HuH-7.5 (cell line): ENCODE measurements around the gene CD99L2.

Source experiments
- DNase-seq: peaks from one replicate; pipeline ENCODE4 v3.0.0; 2011; ENCODE audit warnings: low spot score

CD99L2 gene, protein sequence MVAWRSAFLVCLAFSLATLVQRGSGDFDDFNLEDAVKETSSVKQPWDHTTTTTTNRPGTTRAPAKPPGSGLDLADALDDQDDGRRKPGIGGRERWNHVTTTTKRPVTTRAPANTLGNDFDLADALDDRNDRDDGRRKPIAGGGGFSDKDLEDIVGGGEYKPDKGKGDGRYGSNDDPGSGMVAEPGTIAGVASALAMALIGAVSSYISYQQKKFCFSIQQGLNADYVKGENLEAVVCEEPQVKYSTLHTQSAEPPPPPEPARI

DNA sequence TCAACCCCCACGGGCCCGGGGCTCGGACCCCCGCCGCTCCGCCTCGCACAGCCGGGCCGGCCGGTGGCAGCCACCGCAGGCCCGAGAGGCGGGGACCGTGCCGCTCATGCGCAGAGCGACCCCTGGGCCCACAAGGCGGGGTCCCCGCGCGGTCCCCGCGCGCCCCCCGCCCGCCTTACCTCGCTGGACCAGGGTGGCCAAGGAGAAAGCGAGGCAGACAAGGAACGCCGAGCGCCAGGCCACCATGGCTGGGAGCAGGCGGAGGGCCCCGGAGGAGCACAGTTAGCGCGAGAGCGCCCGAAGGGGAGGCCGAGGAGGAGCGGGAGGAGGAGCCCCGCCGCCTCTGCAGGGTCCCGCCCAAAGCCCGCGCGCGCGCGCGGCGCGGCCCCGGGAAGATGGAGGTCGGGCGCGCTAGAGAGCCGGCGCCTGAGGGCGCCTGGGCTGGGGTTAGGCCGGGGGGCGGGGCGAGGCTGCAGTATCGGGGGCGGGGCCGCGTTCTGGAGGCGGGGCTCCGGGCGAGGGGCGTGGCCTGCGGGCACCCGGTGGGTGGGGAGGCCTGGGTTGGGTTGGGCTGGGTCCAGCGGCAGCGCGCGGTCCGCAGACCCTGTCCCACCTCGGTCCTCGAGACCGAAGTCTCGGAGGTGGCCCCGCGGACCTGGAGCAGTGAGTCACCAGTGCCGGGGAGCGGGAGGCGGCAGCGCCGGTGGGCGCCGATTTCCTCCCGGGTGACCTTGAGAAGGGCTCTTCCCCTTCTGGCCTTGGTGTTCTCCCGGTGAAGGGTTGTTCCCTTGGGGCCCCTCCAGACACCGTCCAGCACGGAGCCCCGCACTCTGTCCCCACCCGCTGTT lies at the start of gene CD99L2:
TSS of gene CD99L2 (minus strand) at position 326 of the 848 bp plus-strand sequence. CDS start at position 246, 80 bp downstream.
- peak; percentile 66 for DNase-seq

DNA sequence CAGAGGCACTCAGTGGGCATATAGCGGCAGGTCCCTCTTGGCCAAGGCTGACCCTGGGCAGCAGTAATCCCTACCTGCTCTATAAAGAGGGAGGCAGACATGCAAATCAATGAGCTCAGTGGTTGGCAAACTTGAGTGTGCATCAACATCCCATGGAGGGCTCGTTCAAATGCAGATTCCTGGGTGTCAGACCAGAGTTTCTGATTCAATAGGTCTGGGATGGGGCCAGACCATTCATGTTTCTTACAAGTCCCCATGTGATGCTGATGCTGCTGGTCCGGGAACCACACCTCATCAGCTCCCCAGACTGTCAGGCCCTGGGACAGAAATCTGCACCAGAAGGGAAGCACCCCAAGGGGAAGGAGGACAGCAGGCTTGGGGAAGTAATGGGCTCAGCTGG lies 45.8 kb upstream of the CD99L2 start:
- no peak for DNase-seq

DNA sequence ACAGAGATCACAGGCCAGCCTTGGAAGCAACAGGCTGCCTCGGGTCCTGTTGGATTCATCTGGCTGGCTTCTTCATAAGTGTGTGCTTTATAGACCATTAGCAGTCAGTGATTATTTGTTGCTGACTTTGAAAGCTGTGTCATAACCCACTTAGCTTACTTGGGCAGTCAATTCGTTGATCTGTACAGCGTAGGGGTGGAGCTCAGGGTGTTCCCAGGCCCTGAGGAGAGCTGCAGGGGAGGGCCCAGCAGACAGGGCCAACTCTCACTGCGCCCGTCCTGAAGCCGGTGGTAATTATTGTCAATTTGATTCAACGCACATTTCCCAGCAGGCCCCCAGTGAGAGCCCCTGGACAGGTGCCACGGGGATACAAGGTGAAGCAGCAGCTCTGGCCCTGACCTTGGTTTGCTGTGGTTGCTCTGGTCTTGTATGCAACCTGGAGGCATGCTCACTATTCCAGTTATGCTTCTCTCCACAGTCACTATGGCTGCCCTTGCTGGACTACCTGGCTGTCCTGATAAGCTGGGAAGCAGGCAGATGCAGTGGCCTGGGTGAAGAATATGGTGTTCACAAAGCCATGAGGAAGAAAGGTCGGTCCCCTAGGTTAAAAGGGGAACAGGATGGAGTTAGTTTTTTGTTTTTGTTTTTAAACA lies 44.6 kb upstream of the CD99L2 start:
- no peak for DNase-seq

DNA sequence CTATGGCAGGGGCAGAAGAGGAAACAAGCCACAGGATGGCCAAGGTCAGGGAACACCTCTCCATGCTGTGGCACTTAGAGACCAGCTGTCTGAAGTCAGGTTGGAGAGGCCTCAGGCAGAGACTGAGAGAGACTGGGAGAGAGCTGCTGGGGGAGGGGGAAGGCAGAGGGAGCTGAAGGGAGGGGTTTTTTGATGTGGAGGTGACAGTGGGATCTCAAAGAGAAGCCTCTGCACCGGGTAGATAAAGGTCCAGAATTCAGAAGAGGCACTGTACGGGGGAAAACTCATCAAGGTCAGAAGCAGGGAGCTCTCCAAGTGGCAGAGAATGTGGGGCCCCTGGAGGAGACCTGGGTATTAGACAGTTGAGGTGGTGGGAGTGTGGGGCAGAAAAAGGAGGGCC lies 43.1 kb upstream of the CD99L2 start:
- no peak for DNase-seq

DNA sequence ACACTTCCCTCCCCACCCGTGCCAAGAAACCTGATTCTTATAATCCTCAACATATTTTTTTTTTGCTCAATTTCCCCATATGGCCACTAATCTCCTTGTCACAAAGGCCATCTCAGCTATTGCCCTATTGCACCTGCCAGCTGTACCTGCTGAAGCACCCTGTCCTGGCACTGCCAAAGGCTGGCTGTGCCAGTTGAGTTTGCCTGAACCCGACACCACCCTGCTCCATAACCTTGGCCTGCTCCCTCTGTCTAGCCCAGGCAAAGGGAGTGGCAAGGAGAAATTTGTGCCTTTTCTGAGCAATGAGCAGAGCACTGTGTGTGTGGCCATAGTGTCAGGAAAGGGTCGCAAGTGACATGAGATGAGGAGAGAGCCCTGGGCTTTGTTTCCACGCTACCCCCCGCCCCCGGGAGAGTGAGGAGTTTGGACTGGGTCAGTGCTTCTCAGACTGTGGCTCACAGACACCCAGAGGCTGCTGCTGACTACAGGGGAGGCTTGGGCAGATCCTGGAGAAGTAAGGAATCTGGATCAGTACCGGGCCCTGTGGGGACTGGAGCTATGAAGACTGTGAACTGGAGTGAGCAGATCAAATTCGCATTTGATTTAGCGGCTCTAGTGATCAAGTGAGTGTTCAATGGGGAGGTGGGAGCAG lies 42.5 kb upstream of the CD99L2 start:
- no peak for DNase-seq

DNA sequence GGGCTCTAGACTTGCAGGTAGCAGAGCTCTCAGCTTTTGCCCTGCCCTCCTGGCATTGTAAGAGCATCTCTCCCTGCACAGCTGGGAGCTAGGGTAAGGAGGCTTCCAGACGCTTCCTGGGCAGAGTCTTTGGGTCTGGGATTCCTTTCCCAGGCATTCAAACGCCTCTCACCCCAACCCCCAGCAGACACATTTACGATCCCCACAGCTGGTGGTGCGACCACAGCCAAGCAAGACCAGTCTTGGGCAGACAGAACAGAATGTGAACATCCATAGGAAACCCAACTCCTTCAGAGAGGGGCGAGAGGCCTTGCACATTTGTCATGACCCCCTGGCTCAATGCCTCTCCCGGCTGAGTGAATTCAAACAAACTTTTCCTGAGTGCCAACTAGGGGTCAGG lies 38.1 kb upstream of the CD99L2 start:
- no peak for DNase-seq

DNA sequence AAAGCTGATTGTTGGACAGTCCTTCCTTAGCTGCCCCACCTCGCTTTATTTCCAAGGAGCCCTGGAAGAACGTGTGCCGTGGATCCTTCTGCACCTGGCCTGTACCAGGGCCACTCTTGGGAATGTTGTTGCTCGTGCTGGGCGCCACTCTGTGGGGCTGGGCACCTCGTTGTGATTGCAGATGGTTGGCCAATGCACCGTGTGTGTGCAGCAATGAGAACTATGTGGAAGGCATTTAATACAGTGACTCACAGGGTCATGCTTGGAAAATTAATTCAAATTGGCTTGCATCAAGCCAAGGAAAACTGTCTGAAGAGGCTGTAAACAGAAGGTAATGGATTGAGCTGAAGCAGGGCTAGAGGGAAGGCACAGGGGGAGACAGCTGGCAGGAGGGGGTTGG lies 37.0 kb upstream of the CD99L2 start:
- DNase-seq, result no peak

DNA sequence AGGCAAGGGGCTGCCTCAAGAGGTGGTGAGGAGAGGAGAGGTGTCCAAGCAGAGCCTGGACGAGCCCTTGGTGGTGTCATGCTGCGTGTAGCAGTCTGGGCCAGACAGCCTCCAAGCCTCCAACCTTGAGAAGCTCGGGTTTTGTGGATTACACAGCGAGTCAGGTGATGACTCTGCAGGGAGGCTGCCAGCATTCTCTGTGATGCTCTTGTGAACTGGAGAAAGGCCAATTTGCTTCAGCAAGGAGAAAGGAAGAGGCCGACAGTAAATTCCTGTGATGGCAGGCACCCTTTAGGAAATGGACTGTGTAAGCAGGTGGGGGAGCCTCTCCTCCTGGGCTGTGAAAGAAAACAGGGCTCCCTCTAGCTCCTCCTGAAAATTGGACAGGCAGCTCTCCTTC lies 36.0 kb upstream of the CD99L2 start:
- no peak for DNase-seq

DNA sequence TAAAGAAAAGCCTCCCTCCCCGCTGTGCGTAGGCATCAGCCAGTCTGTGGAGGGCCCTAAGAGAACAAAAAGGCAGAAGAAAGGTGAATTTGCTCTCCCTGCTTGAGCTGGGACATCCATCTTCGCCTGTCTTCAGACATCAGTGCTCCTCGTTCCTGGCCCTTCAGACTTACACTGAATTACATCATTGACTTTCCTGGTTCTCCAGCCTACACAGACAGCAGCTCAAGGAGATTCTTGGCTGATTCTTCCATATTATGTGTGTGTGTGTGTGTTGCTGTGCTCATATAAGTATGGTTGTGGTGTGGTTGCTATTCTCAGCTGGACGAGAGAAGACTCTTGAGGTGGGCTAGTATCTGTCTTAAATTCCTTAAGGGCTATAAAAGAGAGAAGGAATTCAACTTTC lies 35.5 kb upstream of the CD99L2 start:
- no peak for DNase-seq

DNA sequence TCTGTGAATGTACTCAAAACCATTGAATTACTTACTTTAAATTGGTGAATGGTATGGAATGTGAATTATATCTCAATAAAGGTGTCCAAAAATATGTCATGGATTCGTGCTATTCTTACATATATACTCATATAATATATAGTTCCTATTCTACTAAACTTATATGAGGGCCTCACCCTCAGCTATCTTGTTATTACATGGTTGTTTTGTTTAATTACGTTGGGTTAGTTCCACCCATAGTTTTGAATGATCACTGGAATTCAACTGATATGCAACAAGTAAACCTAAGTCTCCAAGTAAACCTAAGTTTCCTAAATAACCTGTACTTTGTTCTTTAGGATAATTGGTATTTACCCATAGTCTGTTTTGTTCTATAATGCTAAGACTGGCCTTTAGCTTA lies 30.6 kb upstream of the CD99L2 start:
- DNase-seq, result no peak

DNA sequence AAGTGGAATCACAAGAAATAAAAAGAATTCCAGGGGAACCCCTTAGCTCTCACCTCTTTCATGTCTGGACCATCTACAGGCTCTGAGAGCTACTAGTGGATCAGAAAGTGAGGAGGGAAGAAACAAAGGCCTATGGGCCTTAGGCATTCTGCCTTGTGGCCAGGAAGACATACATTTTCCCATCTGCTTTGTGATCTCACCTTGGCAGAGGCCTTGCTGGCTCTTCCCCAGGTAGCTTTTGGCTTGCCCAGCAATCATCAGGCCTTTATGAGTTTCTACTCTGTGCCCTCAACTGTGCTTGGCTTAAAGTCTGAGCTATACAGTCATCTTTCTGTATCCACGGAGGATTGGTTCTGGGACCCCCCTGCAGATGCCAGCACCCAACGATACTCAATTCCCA lies 28.3 kb upstream of the CD99L2 start:
- no peak for DNase-seq

DNA sequence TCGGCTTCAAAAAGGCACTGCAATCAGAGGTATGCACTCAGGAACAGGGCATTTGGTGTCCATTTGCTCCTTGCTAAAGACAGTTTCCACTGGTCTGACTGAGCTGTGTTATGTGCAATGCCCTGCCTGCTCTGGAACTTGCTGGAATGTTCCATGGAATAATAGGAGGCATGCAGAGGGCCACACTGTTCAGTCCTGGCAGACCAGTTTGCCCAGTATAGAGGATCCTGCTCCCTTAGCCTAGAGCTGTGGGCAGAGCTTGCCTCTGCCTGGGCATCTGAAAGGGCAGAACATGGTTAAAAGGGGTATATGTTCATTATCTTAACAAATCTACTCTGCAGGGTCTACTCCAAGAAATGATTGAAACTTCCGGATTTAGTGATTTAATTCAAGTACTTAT lies 27.8 kb upstream of the CD99L2 start:
- no peak for DNase-seq

DNA sequence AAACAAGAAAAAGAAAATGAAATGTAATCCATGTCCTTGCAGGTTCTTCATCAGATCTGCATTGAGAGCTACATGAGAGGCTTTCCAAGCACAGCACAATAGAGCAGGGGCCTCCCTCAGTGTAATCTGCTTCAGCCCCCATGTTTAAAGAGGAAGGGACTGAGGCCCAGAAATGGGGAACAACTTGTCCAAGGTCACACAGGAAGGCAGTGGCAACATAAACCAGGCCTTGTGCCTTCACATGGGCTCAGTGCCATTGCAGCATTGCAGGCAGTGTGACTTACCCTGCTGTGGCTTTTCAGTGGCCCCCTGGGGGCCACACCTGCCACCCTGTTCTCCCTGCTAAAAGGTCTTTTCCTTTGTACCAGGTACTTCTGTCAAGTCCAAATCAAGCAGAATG lies 20.9 kb upstream of the CD99L2 start:
- DNase-seq, result no peak

DNA sequence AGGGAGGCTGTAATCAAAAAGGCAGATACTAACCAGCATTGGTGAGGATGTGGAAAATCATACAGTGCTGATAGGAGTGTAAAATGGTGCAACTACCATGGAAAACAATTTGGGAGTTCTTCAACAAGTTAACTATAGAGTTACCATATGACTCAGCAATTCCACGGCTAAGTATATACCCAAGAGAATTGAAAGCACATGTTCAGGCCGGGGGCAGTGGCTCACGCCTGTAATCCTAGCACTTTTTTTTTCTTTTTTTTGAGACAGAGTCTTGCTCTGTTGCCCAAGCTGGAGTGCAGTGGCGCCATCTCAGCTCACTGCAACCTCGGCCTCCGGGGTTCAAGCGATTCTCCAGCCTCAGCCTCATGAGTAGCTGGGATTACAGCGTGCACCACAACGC lies 15.0 kb upstream of the CD99L2 start:
- DNase-seq, result no peak

DNA sequence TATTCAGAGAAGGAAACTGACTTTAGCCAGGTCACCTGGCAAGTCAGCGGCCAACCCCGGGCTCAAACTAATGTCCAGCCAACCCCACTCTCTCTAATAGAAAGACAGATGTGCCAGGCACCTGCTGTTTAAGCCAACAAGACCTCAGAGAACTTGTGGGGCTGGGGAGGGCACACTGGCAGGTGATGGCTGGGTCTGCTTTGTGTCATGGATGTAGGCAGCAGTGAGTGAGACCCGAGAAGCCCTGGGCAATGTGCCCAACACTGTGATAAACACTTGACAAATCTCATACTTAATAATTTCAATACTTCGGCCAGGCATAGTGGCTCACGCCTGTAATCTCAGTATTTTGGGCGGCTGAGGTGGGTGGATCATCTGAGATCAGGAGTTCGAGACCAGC lies 9.0 kb upstream of the CD99L2 start:
- DNase-seq, result no peak

DNA sequence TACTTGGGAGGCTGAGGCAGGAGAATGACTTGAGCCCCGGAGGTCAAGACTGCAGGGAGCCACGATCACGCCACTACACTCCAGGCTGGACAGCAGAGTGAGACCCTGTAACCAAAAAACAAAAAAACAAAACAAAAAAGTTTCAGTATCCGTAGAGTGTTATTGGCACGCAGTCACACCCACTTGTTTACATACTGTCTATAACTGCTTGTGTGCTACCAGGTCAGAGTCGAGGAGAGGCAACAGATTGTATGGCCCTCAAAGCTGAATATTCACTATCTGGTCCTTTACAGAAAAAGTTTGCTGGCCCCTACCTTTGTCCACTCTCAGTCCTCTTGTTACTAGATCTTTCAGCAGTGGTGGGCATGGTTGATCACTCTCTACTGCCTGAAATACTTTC lies 8.2 kb upstream of the CD99L2 start:
- DNase-seq, result no peak

DNA sequence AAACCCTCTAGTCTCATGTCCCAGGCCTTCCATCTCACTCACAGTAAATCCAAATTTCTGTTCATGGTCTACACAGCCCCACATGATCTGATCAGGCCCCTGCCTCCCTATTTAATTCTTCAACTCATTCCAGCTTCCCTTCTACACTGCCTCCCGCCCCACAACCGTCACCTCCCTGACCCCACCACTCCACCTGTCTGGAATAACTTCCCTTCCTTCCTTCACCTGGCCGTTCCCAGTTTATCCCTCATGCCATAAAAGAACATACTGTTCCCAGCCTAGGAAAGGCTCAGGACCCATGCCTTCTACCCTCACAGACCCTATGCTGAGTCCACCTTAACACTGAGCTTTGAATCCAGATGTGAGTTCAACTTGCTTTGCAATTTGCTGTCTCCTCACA lies 6.8 kb upstream of the CD99L2 start:
- DNase-seq, result no peak

DNA sequence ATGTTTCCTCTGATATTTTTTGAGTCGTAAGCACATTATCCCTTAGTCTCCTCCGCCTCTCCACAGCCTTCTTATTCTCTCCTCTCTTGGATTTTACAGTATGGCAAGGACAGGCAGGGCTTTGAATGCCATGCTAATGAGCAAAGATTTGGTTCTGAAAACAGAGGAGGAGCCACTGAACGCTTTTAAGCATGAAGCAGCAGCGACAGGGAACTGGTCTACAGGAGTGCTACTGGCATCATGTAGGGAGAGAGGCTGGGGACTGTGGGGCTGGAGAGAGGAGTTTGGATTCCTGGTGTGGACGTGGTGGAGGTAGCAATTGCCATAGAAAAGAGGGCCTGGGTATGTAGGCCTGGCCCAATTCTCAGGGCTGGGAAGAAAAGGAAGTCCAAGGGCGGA lies 4.6 kb upstream of the CD99L2 start:
- no peak for DNase-seq

DNA sequence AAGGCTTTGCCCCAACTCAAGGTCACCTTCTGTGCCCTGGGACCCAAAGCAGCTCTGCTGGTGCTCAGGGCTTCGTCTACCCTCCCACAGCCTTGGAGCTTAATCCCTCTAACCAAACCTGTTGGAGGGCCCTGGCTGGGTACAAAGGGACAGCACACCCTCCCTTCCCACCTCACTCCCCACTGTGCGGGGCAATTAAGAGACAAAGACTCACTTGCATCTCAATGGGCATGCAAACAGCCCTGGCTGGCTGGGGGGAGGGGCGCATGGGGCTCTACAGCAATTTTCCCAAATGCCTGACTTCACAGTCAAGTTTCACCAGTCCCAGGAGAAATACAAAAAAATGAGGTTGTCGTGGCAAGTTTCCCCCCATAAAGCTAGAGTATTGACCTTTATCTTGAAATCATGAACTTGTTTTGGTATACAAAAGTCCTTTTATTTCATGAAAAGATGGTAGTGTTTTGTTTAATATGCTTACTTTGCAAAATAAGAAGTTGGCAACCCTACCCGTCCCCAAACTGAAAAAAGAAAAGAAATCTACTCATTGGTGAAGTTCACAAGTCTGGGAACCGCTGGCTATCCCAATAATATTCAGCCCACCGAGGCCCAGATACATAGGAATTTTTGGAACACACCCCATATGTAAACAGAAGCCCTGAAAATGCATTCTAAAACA lies 4.1 kb upstream of the CD99L2 start:
- DNase-seq, result no peak

DNA sequence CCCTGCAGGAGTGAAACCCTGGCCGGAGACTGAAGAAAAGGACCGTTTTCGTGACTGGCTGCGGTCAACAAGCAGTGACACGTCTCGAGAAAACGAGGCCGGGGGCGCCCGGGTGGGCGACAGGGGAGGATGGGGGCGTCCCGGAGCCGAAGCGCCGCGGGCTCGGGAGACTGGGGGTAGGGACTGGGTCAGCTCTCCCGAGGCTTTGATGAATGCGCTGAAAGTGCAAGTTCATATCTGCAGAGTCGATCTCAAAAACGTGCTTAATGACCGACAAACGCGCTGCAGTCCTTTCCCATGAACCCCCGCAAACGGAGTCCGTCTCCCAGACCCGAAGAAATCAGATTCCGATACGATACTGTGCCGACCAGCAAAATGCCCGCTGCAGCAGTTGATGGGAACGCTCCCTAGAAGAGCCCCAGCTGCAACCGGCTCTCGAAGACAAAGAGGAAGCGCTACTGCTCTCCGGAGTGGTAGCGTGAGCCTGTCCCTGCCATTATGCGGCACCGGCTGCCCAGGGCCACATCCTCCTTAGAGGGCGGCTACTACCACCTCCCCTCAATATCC lies 806 bp upstream of the CD99L2 start:
- no peak for DNase-seq

DNA sequence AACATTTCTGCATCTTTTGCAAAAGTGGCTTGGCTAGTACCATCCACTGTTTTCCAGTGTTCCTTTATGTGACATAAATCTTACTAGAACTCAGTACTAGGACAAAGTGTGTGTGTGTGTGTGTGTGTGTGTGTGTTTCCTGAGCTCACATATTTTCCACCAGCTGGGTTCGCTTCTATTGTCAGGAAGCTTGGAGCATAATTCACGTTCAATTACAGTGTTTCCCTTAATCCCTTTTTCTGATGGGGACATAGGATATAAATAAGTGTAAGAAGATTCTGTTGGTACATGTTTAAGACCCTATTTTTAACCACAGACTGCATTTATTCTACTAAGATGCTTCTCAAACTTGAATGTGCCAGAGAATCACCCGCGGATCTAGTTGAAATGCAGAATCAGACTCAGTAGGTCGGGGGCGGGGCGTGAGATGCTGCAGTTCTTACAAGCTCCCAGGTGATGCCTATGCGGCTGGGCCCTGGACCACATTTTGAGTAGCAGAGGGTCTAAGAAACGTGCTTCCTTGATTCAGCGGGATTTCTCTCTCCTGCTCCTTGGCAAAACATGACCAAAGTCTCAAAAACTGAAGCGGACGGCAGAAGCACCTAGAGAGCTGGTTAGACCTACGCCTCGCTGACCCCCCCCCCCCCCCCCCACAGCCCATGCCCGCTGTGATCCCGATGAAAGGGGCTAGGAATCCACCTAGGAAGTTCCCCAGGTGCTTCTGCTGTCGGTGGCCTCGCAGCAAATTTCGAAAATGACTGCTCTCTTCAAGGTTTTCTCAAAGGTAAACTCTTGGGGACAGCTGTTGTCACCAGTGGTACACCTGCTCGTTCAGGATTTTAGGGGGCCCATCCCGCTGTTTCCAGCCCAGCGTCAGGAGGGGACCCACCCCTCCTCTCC lies 797 bp downstream of the CD99L2 start:
- DNase-seq, result no peak
